Ishikawa (cell line): ENCODE measurements around the gene CD47.

Experiments
- CEBPB ChIP-seq: IDR thresholded peaks from 2 replicates; pipeline ENCODE4 v1.6.1; 2012
- CREB1 ChIP-seq: IDR thresholded peaks from 2 replicates; pipeline ENCODE4 v1.6.1; 2012; ENCODE audit warnings: low read depth
- EGR1 ChIP-seq: IDR thresholded peaks from 2 replicates; pipeline ENCODE4 v1.6.1; 2012
- EP300 ChIP-seq: IDR thresholded peaks from 2 replicates; pipeline ENCODE4 v1.6.1; 2012; ENCODE audit warnings: borderline replicate concordance
- FOXM1 ChIP-seq: IDR thresholded peaks from 2 replicates; pipeline ENCODE4 v1.6.1; 2012; ENCODE audit warnings: low read depth, borderline replicate concordance
- NFIC ChIP-seq: IDR thresholded peaks from 2 replicates; pipeline ENCODE4 v1.6.1; 2012
- RAD21 ChIP-seq: IDR thresholded peaks from 2 replicates; pipeline ENCODE4 v1.6.1; 2012; ENCODE audit warnings: low read depth
- TAF1 ChIP-seq: IDR thresholded peaks from 2 replicates; pipeline ENCODE4 v1.6.1; 2012; ENCODE audit warnings: low read depth, mild to moderate bottlenecking
- TCF12 ChIP-seq: IDR thresholded peaks from 2 replicates; pipeline ENCODE4 v1.6.1; 2012; ENCODE audit warnings: low read depth
- TEAD4 ChIP-seq: IDR thresholded peaks from 2 replicates; pipeline ENCODE4 v1.6.1; 2012
- YY1 ChIP-seq: IDR thresholded peaks from 2 replicates; pipeline ENCODE4 v1.6.1; 2012; ENCODE audit warnings: low read depth
- ZBTB7A ChIP-seq: IDR thresholded peaks from 2 replicates; pipeline ENCODE4 v1.6.1; 2012; ENCODE audit warnings: low read depth
- TF ChIP-seq, protein P1 (sequence below): IDR thresholded peaks from 2 replicates; pipeline ENCODE4 v1.6.1; 2012
- TF ChIP-seq, protein P2 (sequence below): IDR thresholded peaks from 2 replicates; pipeline ENCODE4 v1.6.1; 2012
- TF ChIP-seq, protein P3 (sequence below): IDR thresholded peaks from 2 replicates; pipeline ENCODE4 v1.6.1; 2012; ENCODE audit warnings: low read depth, mild to moderate bottlenecking

CD47 gene

DNA sequence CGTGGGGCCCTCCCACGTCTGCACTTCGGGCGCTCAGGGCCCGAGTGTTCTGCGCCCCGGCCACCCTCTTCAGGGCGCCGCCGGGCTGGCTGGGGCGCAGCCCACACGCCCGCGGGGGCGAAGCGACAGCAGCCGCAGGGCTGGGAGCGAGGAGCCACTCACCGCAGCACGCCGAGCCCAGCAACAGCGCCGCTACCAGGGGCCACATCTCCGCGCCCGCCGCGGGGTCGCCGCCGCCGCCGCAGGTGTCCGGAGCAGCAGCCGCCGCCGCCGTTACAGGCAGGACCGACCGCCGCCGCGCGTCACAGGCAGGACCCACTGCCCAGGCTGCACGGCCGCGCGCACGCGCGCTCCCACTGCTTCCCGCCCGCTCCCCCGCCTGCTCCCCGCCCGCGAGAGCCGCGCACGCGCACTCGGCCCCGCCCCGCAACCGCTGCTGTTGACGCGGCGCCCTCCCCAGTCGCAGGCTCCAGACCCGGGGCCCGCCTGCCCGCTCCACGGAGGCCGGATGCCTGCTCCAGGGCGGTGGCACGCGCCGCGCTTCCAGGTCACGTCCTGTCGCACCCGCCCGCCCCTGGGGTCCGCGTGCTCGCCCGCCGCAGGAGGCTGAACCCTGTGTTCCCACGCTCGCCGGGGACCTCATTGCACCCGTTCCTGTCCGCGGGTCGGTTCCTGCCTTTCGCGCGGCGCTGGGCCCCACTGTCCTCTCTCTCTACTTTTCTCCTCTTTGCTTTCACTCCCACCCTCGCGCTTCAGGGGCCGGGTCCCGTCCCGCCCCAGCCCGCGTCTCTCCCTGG lies at the start of gene CD47:
CD47 (minus strand) TSS at position 331 of the 797 bp plus-strand sequence; CDS start at position 208, 123 bp downstream.
- TF ChIP-seq EGR1 = peak; percentile 14; the same call in 1 of the 2 replicates
- 0 out of 2 replicates have a peak, but pooled peaks have one; percentile 19 for TF ChIP-seq ZBTB7A
- TF ChIP-seq, protein P1, sequence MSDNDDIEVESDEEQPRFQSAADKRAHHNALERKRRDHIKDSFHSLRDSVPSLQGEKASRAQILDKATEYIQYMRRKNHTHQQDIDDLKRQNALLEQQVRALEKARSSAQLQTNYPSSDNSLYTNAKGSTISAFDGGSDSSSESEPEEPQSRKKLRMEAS = peak; percentile 75; the same call in 1 of the 2 replicates
- no peak for TF ChIP-seq TEAD4

DNA sequence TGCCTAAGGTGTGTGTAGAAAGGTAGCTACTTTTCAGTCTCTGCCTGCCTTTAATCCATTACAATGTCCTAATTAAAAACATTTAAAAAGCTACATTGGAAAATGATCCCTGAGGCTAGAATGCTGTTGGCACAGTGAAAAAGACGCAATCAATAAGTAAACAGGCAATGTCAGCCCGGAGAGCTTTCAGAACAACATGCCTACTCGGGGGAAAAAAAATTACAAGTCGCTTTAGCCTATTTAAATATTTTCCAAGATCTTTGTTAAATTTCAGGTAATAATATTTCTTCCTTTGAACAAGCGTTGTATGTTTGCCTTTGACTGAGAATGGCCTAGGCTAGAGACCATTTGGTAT lies 46.6 kb upstream of the CD47 start:
- TF ChIP-seq YY1 (no peak), TCF12 (no peak), CREB1 (no peak), TAF1 (no peak), TEAD4 (no peak), NFIC (no peak), RAD21 (no peak), CEBPB (no peak), FOXM1 (no peak), EP300 (no peak), EGR1 (no peak), ZBTB7A (no peak)
- TF ChIP-seq, protein P1 = no peak
- TF ChIP-seq, protein P2, sequence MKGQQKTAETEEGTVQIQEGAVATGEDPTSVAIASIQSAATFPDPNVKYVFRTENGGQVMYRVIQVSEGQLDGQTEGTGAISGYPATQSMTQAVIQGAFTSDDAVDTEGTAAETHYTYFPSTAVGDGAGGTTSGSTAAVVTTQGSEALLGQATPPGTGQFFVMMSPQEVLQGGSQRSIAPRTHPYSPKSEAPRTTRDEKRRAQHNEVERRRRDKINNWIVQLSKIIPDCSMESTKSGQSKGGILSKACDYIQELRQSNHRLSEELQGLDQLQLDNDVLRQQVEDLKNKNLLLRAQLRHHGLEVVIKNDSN = no peak
- TF ChIP-seq, protein P3, sequence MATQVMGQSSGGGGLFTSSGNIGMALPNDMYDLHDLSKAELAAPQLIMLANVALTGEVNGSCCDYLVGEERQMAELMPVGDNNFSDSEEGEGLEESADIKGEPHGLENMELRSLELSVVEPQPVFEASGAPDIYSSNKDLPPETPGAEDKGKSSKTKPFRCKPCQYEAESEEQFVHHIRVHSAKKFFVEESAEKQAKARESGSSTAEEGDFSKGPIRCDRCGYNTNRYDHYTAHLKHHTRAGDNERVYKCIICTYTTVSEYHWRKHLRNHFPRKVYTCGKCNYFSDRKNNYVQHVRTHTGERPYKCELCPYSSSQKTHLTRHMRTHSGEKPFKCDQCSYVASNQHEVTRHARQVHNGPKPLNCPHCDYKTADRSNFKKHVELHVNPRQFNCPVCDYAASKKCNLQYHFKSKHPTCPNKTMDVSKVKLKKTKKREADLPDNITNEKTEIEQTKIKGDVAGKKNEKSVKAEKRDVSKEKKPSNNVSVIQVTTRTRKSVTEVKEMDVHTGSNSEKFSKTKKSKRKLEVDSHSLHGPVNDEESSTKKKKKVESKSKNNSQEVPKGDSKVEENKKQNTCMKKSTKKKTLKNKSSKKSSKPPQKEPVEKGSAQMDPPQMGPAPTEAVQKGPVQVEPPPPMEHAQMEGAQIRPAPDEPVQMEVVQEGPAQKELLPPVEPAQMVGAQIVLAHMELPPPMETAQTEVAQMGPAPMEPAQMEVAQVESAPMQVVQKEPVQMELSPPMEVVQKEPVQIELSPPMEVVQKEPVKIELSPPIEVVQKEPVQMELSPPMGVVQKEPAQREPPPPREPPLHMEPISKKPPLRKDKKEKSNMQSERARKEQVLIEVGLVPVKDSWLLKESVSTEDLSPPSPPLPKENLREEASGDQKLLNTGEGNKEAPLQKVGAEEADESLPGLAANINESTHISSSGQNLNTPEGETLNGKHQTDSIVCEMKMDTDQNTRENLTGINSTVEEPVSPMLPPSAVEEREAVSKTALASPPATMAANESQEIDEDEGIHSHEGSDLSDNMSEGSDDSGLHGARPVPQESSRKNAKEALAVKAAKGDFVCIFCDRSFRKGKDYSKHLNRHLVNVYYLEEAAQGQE = no peak

DNA sequence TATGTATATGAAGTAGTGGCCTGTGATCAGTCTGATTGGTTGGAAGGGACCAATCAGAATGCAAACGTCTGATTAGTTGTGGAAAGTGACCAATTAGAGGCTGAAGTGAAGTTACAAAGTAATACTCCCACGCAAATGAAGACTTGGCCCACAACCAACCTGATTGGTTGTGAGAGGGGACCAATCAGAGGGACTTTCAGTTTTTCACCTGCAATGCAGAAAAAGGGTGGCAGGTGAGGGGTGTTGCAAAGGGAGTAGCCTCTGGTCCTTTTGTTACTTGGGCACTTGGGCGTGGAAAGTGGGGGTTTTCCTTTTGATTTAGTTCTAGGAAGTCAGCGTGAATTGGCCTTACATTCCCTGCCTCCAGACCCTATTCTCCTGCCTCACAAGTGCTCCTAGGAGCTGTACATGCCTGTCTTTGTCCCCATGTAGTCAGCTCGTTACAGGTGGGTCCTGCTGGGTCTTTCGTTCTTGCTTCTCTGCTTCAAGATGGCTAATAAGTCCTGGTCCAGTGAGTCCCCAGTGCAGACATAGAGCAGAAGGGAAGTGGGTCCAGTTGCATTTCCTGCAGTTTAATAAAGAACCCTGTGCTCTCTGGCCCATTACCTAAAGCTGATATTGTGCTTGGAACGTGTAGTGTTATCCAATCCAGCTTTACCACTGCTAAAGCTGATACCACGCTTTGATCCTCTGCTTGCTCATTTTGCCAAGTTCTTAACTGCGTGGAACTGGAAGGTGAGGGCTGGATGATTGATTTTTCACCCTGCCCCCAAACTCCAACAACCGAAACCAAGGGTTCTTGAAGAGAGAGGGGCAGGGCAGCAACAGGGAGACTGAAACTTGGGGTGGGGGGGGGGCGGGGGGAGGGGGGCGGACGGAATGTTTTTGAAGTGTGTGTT lies 46.0 kb upstream of the CD47 start:
- TF ChIP-seq, protein P3 = no peak
- TF ChIP-seq CEBPB = no peak
- no peak for TF ChIP-seq TEAD4

DNA sequence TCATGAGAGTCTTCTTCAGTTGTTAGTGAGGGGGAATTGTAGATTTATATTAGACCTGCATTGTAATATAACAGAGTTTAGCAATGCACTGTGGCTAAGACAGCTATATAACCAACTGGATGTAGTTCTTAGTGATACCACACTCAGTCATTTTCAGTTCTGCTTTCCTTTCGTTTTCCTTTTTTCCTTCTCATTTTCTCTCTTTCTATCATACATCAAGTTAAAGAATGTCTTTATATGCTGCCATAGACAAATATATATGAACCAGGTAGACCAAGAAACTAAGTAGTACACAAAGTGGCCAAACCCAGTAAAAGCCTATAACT lies 43.7 kb upstream of the CD47 start:
- TF ChIP-seq, protein P1 = no peak
- TF ChIP-seq CREB1 (no peak), EP300 (no peak), ZBTB7A (no peak), YY1 (no peak), RAD21 (no peak), TAF1 (no peak), TEAD4 (no peak), NFIC (no peak), CEBPB (no peak), TCF12 (no peak), FOXM1 (no peak), EGR1 (no peak)
- TF ChIP-seq, protein P3 = no peak
- TF ChIP-seq, protein P2 = no peak
